ENCODE data around the gene PLCB4. TPM values are rescaled to one million over a fixed set of nuclear protein-coding genes. Genes with fewer than 3 reads are reported as not detected.

The PLCB4 gene
- total RNA-seq, 1 donor from 2014 or later, result 19.9 TPM

DNA sequence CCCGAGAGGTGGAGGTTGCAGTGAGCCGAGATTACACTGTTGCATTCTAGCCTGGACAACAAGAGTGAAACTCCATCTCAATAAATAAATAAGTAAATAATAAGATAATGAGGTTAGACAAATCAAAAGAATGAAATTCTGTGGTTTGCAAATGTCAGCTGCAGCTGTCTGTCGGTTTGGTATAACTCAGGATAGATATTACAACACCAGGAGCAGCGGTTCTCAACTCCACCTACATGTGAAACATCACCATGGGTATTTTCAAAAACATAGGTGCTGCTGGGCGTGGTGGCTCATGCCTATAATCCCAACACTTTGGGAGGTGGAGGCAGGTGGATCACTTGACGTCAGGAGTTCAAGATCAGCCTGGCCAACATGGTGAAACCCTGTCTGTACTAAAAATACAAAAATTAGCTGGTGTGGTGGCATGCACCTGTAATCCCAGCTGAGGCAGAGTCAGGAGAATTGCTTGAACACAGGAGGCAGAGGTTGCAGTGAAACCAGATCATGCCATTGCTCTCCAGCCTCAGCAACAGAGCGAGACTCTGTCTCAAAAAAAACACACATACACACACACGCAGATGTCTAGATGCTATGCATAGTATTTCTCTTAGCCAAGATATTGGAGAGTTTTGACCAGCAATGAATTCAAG lies 319.4 kb downstream of the PLCB4 start:
- Histone ChIP-seq H3K36me3 (ENCODE audit: control insufficient read depth, insufficient read depth, low read length) (no peaks in the 10 kb centered on the region), H3K4me3 (ENCODE audit: low read depth, low read length) (no peak overlapping the region), H3K27me3 (ENCODE audit: control insufficient read depth, insufficient read depth, low read length) (no peaks in the 10 kb centered on the region)
- TF ChIP-seq, protein P1, sequence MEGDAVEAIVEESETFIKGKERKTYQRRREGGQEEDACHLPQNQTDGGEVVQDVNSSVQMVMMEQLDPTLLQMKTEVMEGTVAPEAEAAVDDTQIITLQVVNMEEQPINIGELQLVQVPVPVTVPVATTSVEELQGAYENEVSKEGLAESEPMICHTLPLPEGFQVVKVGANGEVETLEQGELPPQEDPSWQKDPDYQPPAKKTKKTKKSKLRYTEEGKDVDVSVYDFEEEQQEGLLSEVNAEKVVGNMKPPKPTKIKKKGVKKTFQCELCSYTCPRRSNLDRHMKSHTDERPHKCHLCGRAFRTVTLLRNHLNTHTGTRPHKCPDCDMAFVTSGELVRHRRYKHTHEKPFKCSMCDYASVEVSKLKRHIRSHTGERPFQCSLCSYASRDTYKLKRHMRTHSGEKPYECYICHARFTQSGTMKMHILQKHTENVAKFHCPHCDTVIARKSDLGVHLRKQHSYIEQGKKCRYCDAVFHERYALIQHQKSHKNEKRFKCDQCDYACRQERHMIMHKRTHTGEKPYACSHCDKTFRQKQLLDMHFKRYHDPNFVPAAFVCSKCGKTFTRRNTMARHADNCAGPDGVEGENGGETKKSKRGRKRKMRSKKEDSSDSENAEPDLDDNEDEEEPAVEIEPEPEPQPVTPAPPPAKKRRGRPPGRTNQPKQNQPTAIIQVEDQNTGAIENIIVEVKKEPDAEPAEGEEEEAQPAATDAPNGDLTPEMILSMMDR (IDR thresholded peaks at IDR 0.05; ENCODE audit: insufficient read depth, low read length, poor library complexity, severe bottlenecking), result no peak
- no peak for DNase-seq (ENCODE audit: low read depth)

DNA sequence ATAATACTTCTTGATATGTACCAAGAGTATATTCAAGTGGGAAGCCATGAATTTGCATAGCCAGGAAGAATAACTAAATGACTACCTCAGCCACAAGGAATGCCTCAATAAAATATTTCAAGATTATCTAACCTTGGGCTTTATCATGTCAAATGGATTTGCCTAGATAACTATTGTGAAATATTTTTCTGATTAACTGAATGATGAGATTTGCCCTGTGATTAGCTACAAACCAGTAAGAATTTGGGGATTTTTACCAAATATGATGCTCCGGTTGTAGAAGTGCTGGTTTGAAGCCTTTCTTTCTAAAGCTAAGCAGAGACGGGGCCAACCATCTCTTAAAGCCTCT lies 319.9 kb downstream of the PLCB4 start:
- Histone ChIP-seq H3K36me3 (ENCODE audit: control insufficient read depth, insufficient read depth, low read length) (no peaks in the 10 kb centered on the region), H3K27me3 (ENCODE audit: control insufficient read depth, insufficient read depth, low read length) (no peaks in the 10 kb centered on the region), H3K4me3 (ENCODE audit: low read depth, low read length) (no peak overlapping the region)
- TF ChIP-seq, protein P1 (IDR thresholded peaks at IDR 0.05; ENCODE audit: insufficient read depth, low read length, poor library complexity, severe bottlenecking), result no peak
- DNase-seq (ENCODE audit: low read depth), result no peak

- Histone ChIP-seq H3K27me3 (ENCODE audit: control insufficient read depth, insufficient read depth, low read length) (no peaks in the 10 kb centered on the region), H3K36me3 (ENCODE audit: control insufficient read depth, insufficient read depth, low read length) (no peaks in the 10 kb centered on the region), H3K4me3 (ENCODE audit: low read depth, low read length) (no peak overlapping the region)
- TF ChIP-seq, protein P1 (IDR thresholded peaks at IDR 0.05; ENCODE audit: insufficient read depth, low read length, poor library complexity, severe bottlenecking), result no peak
- no peak for DNase-seq (ENCODE audit: low read depth)
These were observed 320.5 kb downstream of the PLCB4 start for GRCh38 chr20:9389346-9389745.

GRCh38 chr20:9390441-9390840 lies 321.6 kb downstream of the PLCB4 start:
- Histone ChIP-seq H3K4me3 (ENCODE audit: low read depth, low read length) (no peak overlapping the region), H3K36me3 (ENCODE audit: control insufficient read depth, insufficient read depth, low read length) (peaks cover 1% of the 10 kb centered on the region), H3K27me3 (ENCODE audit: control insufficient read depth, insufficient read depth, low read length) (no peaks in the 10 kb centered on the region)
- TF ChIP-seq, protein P1 (IDR thresholded peaks at IDR 0.05; ENCODE audit: insufficient read depth, low read length, poor library complexity, severe bottlenecking), result no peak
- no peak for DNase-seq (ENCODE audit: low read depth)

DNA sequence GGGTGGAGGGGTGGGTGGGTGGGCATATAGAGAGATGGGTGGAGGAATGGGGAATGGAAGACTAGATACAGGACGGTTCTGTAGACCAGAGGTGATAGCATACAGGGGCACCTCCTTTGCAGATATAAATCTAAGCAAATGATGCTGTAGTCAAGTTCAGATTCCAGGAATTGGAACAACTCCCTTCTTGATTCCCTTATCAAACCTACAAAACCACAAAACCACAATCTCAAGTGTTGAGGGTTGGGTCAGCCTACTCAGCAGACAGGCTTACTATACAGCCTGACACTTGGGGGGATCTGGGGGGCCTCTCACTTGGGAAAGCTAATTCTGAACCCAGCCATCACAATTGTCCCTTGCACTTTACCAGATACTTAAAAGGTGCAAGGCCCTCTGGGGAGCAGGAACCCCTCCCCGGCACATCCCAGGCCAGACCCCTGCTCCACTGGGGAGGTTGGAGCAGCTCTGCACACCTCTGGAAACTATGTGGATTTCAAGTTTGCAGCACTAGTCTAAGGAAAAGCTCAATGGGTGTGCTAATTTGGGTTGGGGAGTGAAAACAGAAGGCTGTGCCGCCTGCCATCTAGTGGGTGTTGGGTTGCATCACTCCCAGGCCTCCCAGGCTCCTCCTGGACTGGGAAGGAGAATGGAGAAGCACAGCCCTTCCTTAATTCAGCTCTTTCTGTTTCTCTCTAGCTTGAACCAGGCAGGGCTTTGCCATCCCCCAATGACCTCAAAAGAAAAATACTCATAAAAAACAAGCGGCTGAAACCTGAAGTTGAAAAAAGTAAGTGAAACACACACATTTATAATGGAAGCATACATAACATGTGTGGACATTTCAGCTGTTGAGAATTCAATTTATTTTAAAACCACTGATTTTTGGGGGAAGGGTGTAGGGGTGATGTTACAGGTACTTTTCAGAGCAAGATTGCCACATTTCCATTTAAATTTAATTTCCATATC lies 324.3 kb downstream of the PLCB4 start:
- H3K27me3 ChIP-seq (ENCODE audit: control insufficient read depth, insufficient read depth, low read length), result no peaks in the 10 kb centered on the region
- DNase-seq (ENCODE audit: low read depth), result no peak
- H3K36me3 ChIP-seq (ENCODE audit: control insufficient read depth, insufficient read depth, low read length), result peaks cover 1% of the 10 kb centered on the region
- TF ChIP-seq, protein P1 (IDR thresholded peaks at IDR 0.05; ENCODE audit: insufficient read depth, low read length, poor library complexity, severe bottlenecking), result peak; percentile 83
- no peak overlapping the region for H3K4me3 ChIP-seq (ENCODE audit: low read depth, low read length)

Data from kidney epithelial cell (primary cell).